GM21723 (cell line): Measurements from ENCODE around the gene ORAI3.
"Not testable (repeated sequence)": the region's sequence is repeated elsewhere in the genome, so short reads cannot be mapped to it uniquely, and the experiment has no call there.

Experiments used
- ATAC-seq: cut with Tn5 transposase; IDR thresholded peaks from one replicate; pipeline ENCODE4 v1.9.1; 2021; ENCODE audit warnings: mild to moderate bottlenecking, moderate library complexity; ENCODE audit not compliant: unreplicated experiment

ORAI3 gene

DNA sequence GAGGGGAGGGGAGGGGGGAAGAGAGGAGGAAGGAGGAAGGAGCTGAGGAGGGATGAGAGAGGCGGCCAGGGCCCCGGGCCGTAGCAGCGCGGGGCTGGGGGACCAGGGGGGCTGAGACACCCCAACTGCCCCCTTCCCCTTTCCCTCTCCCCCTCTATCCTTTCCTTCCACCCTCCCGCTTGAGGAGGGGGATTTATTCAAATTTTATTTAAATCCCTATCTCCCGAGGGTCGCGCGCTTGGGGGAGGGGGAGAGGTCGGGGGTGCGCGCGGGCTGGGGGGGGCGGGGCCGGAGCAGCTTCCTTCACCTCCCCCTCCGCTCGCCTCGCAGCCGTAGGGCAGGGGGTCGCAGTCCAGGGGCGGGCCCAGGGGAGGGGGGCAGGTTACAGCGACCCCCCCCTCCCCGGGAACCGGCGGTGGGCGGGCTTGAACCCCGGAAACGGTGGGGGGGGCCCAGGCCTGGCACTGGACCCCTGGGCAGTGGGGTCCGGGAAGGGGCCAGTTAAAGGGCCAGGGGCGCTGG, 25.3 kb upstream of the ORAI3 start, which contains the start of gene FBXL19:
Gene FBXL19, plus strand, starts transcription at position 19 of the 522 bp plus-strand sequence. CDS start 2,183 bp downstream, outside the sequence.
- no peak for ATAC-seq

DNA sequence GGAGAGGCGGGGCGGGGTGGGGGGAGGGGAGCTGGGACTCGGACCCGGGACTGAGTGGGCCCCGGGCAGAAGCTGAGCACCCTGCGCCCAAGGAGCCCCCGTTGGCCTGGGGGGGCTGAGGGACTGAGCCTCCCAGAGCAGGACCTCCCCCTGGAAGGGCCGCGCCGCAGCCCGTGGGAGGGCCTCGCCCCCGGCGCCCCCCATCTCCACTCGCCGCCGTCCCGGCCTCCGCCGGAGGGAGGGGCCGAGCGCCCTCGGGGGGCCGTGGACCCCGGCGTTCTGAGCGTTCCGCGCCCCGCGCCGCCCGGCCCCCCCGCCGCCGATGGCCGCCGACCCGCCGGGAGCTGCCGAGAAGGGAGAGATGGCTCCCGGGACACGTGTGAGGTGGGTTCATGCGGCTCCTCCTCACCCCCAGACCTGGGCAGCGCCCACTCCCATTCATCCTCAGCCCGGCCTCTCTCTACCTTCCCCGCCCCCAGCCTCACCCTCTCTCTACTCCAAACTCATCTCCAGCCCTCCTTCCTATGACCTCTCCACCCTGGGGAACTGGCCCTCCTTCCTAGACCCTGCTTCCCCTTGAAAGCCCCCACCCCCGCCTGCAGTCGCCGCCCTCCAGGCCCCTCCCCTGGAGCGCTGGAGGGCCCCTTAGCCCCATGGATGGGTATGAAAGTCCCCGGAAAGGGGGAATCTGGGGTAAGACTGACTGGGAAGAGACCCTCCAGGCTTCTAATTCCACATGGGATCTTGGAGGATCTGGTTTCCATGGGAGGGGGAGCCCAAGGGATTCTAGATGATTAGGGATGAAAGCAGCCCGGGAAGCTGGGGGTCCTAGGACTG, 24.6 kb upstream of the ORAI3 start:
- ATAC-seq: no peak

DNA sequence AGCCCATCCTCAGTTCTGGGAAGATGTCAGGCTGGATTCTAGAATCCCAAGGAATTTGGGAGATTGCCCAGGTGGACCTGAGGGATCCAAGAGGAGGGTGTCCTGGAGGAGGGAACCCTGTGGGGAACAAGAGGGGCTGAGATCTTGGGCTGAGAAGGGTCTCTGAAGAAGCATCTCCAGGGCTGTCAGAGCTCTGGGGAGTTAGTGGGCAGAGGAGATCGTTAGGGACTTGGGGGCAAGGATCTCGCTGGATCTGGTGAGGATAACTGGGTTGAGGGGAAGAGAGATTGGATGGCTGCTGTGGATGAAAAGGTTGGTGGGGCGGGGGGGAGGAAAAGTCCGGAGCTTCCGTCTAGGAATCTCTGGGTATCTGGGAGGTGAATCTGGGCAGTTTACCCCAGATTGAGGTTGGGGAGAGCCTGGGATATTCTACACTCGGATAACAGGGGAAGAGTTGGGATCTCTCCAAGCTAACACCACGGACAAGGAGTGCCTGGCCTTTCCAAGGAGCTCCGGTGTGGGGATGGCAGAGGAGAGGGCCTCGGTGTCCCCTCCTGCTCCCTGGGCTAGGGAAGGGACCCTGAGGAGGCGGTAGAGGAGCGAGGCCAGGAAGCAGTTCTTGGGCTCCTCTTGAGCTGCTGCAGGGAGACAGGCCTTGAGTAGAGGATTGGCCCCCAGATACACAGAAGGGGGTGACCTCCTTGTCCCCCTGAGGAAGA, 23.8 kb upstream of the ORAI3 start:
- no peak for ATAC-seq

DNA sequence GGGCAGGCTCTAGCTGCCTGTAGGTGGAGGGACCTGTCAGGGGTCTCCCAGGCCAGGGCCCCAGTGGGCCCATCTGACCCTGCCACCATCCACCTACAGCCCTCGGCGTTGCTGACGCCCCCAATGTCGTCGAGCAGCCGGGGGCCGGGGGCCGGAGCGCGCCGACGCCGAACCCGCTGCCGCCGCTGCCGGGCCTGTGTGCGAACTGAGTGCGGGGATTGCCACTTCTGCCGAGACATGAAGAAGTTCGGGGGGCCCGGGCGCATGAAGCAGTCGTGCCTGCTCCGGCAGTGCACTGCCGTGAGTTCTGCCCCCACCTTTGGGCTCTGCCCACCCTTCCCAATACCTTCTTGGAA, 23.3 kb upstream of the ORAI3 start:
- ATAC-seq: no peak

DNA sequence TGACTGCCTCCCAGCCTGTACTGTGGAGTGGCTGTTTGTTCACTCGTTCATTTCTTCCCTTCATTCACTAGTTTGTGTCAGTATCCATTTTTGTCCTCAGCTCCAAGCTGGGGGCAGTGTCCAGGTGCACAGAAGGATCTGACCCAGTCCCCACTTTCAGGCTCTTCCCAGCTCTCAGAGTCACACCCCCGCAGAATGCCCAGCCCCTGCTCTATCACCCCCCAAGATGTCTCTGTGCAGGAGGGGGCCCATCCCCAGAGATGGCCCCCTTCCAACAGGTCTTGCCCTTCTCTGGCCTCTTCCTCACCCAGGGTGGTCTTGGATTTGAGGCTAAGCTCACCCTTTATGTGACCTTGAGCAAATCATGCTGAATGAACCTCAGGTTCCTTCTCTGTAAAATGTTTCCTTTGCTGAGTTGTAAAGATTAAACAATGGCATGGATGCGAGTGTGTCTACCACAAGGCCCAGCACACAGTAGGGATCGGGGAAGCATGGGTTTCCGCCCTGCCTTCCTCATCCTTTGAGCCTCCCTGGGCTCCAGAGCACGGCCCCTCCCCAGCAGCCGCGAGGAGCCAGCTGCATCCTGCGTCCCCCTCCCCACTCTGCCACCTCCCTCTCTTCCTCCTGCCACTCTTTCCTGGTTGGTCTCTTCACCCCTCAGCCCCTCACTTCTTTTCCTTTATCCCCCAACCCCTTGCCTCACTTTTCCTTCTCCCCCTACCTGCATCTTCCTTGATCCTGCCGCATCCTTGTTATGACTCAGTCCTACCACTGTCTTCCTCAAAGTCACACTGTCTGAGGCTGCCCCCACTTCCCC, 22.7 kb upstream of the ORAI3 start:
- ATAC-seq: no peak

DNA sequence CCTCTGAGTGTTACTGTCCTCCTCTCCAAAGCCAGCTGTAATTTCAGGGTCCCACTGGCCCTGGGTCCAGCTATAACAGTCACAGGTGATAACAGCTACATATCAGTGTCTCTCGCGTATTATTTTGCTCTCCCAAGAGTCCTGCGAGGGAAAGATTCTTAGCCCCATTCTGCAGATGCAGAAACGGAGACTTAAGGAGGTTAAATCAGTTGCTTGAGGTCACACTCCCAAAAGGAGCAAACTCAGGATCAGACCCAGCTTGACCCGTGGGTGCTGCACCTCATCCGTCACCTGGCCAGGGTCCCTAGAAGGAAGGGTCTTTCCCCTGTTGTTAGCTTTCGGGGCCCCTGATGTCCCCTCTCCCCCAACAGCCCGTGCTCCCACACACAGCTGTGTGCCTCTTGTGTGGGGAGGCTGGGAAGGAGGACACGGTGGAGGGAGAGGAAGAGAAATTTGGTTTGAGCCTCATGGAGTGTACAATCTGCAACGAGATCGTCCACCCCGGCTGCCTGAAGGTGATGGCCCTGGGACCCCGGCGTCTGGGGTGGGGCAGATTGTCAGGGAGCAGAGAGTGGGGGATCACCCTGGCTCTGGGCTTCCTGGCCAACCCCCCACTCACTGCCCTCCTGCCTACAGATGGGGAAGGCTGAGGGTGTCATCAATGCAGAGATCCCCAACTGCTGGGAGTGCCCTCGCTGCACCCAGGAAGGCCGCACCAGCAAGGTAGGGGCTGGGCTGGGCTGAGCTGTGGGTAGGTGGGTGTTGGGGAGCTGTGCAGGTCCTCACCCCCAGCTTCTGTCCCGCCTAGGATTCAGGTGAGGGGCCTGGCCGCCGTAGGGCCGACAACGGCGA, 21.7 kb upstream of the ORAI3 start:
- ATAC-seq: no peak

DNA sequence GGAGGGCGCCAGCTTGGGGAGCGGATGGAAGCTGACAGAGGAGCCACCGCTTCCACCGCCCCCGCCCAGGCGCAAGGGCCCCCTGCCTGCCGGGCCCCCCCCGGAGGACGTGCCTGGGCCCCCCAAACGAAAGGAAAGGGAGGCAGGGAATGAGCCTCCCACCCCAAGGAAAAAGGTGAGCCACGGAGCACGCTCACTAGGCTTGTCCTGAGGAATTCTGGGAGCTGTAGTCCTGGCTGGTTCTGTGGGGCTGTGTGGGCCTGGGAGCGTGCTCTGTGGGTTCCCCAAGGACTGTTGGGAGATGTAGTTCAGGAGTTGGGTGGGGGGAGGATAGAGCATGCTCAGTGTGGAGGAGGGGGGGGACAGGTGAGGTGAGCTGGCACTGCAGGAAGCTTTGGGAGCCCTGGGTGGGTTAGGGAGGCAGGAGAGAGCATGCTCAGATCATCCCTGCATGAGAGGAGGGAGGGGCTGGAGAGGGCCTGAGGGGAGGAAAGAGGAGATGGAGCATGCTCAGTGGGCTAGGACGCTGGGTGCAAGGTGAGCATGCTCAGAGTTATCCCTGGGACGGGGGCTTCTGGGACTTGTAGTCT, 21.0 kb upstream of the ORAI3 start:
- ATAC-seq: no peak

DNA sequence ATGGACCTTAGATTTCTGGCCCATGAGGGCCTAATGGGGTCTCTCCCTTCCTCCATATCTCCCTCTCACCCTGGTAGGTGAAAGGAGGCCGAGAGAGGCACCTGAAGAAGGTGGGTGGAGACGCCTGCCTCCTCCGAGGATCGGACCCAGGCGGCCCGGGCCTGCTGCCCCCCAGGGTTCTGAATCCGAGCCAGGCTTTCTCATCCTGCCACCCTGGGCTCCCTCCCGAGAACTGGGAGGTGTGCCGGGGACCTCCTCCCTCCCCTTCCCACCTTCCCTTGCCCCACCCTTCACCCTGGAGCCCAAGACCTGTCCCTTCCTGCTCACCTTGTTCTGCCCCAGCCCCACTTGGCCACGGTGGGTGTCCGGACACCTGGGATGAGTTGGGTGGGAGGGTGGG, 20.5 kb upstream of the ORAI3 start:
- ATAC-seq: no peak

DNA sequence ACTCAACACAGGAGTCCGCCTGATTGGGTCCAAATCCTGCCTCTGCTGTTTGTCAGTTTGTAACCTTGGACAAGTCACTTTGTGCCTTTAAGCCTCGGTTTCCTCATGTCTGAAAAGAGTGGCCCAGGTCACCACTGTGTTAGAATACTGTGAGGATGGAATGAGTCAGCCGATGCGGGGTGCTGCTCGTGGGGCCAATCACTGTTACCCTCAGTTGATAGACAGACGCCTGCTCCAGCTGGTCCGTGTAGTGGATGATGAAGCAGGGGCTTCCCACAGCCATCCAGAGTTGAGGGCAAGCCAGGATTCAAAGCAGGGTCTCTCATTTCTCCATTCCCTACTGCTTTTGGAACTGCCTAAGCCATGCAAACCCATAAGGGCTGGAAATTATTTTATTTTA, 19.7 kb upstream of the ORAI3 start:
- ATAC-seq: no peak

DNA sequence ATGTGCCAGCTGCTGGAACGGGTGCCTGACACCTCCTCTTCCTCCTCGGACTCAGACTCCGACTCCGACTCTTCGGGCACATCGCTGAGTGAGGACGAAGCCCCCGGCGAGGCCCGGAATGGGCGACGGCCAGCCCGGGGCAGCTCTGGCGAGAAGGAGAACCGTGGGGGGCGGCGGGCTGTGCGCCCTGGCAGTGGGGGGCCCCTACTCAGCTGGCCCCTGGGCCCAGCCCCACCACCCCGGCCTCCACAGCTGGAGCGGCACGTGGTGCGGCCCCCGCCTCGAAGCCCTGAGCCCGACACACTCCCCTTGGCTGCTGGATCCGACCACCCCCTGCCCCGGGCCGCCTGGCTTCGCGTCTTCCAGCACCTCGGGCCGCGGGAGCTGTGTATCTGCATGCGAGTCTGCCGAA, 18.7 kb upstream of the ORAI3 start:
- ATAC-seq: no peak

DNA sequence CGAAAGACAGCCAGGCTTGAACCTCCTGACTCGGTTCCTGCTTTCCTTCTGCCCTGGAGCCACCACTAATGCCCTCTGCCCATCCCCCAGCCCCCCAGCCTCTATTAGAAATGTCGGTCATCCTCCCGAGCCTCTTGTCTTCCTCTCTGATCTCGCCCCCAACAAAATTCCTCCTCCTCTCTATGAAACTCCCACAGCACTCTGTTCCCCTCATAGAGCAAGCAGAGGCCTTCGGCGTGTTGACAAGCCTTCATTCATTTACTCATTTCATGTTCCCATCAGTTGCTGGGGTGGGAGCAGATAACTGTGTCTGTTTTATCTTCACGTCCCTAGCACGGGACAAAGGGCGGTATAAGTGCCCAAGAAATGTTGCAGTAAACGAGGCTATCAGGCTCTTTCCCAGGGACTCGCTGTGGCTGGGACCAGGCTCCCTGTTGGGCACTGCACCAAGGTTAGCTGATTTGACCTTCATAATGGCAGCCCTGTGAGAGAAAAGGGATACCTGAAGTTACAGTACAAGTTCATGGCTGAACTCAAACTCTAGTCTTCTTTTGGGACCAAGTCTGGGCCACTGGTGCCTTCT, 17.7 kb upstream of the ORAI3 start:
- ATAC-seq: no peak

DNA sequence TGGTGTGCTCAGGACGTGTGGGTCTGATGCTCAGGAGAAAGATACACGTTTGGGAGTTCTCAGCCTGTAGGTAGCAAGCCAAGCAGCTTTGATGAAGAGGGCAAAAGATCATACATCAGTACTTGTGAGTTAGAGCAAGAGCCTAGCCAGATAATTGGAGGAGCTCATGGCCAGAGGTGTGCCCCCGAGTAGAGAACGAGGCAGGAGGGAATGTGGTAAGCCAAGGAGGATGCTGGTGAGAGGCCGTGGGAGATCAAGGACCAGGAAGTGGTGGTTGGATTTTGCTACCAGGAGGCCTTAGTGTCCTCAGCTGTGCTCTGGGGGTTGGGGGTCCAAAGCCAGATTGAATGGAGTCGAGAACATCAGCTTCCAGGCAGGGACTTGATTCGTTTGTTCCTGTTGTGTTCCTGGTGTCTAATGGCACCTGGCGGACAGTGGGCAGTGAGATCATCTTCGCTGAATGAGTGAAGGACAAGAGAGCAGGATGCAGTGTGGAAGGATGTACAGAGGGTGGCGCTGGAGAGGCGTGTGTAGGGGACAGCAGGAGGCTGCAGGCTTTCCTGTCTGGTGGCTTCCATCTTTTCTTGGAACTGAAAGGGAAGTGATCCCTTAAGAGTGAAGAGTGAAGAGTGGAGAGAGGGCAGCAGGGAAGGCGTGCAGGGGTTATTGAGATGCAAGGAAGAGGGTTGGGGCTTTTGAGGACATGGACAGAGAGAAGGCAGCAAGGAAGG, 13.9 kb upstream of the ORAI3 start:
- no peak for ATAC-seq

DNA sequence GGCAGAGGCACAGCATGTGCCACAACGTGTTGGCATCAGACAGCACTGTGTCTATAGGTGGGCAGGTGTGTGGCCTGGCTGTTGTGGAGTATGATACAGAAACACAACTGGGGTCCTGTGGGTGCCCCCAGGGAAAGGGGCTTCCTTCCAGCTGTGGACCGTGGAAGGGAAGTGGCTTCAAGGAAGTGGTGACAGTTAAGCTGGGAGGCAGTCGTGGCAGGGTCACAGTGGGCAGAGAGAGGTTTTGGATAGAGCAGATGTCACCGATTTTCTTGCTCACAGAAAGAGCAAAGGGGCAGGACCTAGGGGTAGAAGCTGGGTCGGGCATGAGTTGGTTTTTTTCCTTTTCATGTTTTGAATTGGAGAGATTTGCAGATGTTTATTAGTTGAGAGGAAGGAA, 11.2 kb upstream of the ORAI3 start:
- no peak for ATAC-seq

DNA sequence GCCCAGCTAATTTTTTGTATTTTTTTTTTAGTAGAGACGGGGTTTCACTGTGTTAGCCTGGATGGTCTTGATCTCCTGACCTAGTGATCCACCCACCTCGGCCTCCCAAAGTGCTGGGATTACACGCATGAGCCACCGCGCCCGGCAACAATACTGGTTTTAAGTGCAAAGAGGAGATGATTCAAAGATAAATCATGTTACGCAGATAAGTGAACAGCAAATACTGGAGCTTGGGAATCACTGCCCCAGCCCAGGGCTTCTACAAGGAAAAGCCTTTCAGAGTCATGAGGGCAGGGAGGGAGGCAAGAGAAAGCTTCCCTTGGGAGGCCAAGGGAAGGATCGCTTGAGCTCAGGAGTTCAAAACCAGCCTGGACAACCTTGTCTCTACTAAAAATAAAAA, 9.3 kb upstream of the ORAI3 start:
- ATAC-seq: not testable (repeated sequence)

DNA sequence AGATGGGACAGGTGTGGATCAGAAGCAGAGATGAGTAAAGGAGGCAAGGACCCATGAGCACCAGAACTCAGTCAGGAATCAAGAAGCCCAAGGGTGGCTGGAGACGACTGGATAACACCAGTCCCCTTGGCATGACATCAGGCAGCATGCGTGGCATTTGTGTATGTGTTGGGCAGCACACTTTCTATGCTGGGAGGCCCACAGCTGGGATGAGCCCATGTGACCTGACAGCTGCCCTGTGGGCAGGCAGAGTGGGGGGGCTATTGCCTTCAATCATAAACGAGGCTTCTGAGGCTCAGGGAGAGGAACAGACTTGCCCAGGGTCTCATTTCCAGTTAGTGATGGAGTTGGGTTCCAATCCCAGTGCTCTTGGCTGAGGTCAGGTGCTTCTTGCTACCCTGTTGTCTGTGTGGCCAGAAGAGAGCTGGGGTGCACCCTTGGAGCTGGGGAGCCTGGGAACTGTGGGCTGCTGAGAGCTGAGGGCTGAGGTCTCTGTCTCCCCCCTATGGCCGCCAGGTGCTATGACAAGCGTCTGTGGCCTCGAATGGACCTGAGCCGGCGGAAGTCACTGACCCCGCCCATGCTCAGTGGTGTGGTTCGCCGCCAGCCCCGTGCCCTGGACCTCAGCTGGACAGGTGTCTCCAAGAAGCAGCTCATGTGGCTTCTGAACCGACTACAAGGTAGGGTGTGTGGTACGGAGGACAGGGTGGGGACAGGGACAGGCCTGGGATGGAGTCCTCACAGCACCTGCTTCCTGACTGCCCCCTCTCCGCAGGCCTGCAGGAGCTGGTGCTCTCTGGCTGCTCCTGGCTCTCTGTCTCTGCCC, 7.1 kb upstream of the ORAI3 start:
- ATAC-seq: peak; percentile 82

DNA sequence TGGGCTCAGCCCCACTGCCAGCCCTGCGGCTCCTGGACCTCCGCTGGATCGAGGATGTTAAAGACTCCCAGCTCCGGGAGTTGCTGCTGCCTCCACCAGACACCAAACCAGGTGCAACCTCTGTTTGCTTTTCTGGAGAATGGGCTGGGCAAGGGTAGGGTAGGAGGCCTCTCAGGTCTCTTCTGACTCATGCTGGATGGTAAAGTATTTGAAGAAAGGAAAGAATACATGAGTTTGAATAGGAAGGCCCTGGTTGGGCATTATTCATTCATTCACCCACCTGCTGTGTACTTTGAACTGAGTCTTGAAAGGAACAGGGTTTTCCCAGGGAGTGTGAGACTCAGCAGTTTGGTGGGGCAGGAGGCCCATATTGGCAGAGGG, 6.5 kb upstream of the ORAI3 start:
- ATAC-seq: no peak

DNA sequence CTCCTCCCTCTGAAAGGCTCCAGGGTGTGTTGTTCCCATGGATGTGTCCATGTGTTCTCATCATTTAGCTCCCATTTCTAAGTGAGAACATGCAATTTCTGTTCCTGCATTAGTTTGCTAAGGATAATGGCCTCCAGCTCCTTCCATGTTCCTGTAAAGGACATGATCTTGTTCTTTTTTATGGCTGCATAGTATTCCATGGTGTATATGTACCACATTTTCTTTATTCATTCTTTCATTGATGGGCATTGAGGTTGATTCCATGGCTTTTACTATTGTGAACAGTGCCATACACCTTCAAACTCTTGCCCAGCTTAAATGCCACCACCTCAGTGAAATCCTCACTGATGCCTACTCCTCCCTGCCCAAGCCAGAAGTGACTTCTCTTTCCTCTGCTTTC, 4.5 kb upstream of the ORAI3 start:
- no peak for ATAC-seq
